HepG2 (cell line): ENCODE measurements around the gene PRCD. TPM values are rescaled to one million over a fixed set of nuclear protein-coding genes. Genes with fewer than 3 reads are reported as not detected.

Source experiments
- ATAC-seq: fragments of 200-7000 bp; cut with Tn5 transposase; 3 replicates; pipeline ENCODE4 v1.9.1; 2020; ENCODE audit warnings: mild to moderate bottlenecking, moderate library complexity
- BruUV-seq: library from RNA; stranded (reverse); fragments of 400-500 nt; replicated peaks from 2 replicates; lab custom pipeline; 2021; lab: Mats Ljungman, UMichigan
- CTCF ChIA-PET: fragments of 300-600 bp; formaldehyde crosslinking; extraction: SDS; loops from one replicate; lab custom pipeline; 2021; ENCODE audit warnings: low total read pairs, inconsistent platforms, low intra/inter-chr PET ratio; lab: Yijun Ruan, JAX
- POLR2A ChIA-PET: fragments of 350-600 bp; sonication (Branson Sonifier 250); formaldehyde crosslinking; loops from one replicate; lab custom pipeline; 2020; ENCODE audit warnings: antibody characterized with exemption, inconsistent platforms; lab: Yijun Ruan, JAX
- DNase-seq: peaks from one replicate; pipeline ENCODE4 v3.0.0-alpha.2; 2015; ENCODE audit warnings: low spot score
- FAIRE-seq: peaks from 3 replicates; lab custom pipeline; 2011; peaks lifted over from hg19 to GRCh38; lab: Jason Lieb, UNC
- H2AFZ ChIP-seq: one replicate; pipeline ENCODE4 v1.6.1; 2011; ENCODE audit warnings: low read length, inconsistent platforms
- H3K27ac ChIP-seq: fragments of 300-600 bp; 3 replicates; pipeline ENCODE4 v1.8.0; 2011; ENCODE audit warnings: mixed run types, mild to moderate bottlenecking, mixed read lengths, low read length, inconsistent platforms; ENCODE audit not compliant: insufficient read depth; ENCODE audit errors: extremely low read length
- H3K27me3 ChIP-seq, 2 experiments: fragments of 200-600 bp in 1 of 2; 2 replicates in 1 of 2; 3 replicates in 1 of 2; pipeline versions ENCODE4 v1.6.0 to v1.8.0; 2011; ENCODE audit warnings: low read length in 2 of 2, mild to moderate bottlenecking in 2 of 2, moderate library complexity in 2 of 2, inconsistent platforms in 1 of 2; ENCODE audit not compliant: insufficient read depth in 2 of 2, control insufficient read depth in 1 of 2
- H3K36me3 ChIP-seq, 2 experiments: fragments of 200-600 bp in 1 of 2; replicated peaks in 1 of 2; 2 replicates in 1 of 2; 3 replicates in 1 of 2; pipeline versions ENCODE4 v1.5.1 to v1.8.0; 2011; ENCODE audit warnings: low read length in 2 of 2, inconsistent platforms in 1 of 2; ENCODE audit not compliant: insufficient read depth in 2 of 2, control insufficient read depth in 1 of 2
- H3K4me1 ChIP-seq: 2 replicates; pipeline ENCODE4 v1.5.1; 2012; ENCODE audit warnings: low read length, inconsistent platforms; ENCODE audit not compliant: insufficient read depth
- H3K4me2 ChIP-seq: 2 replicates; pipeline ENCODE4 v1.6.0; 2011; ENCODE audit warnings: low read depth, low read length, inconsistent platforms
- H3K4me3 ChIP-seq, 3 experiments: fragments of 200-600 bp in 1 of 3; sonication (generic), shearing (Covaris generic) in 1 of 3; replicated peaks in 1 of 3; 2 replicates each; pipeline ENCODE4 v1.5.1; 2011 to 2016; ENCODE audit warnings: low read length in 3 of 3, inconsistent platforms in 2 of 3, low read depth in 2 of 3, mild to moderate bottlenecking in 2 of 3, control low read depth in 1 of 3, mixed read lengths in 1 of 3; ENCODE audit not compliant: insufficient read depth in 1 of 3
- H3K79me2 ChIP-seq: one replicate; pipeline ENCODE4 v1.6.1; 2011; ENCODE audit warnings: low read length, inconsistent platforms; ENCODE audit not compliant: insufficient read depth
- H3K9ac ChIP-seq: 2 replicates; pipeline ENCODE4 v1.6.0; 2011; ENCODE audit warnings: mild to moderate bottlenecking, low read depth, low read length, inconsistent platforms; ENCODE audit not compliant: insufficient read depth
- H3K9me3 ChIP-seq: 2 replicates; pipeline ENCODE4 v1.5.1; 2012; ENCODE audit warnings: mild to moderate bottlenecking, low read length
- H4K20me1 ChIP-seq: 2 replicates; pipeline ENCODE4 v1.6.0; 2011; ENCODE audit warnings: inconsistent platforms, mild to moderate bottlenecking, low read length, moderate library complexity; ENCODE audit not compliant: insufficient read depth
- AHDC1 ChIP-seq: sonication (generic); formaldehyde crosslinking; IDR thresholded peaks from 2 replicates; pipeline ENCODE4 v1.5.1; 2020; ENCODE audit warnings: mild to moderate bottlenecking, missing genetic modification reagents, borderline replicate concordance
- ARID5B ChIP-seq: IDR thresholded peaks from 2 replicates; pipeline ENCODE4 v1.4.0; 2020; ENCODE audit warnings: mild to moderate bottlenecking, missing genetic modification reagents
- BCLAF1 ChIP-seq: fragments of 450-650 bp; IDR thresholded peaks from 2 replicates; pipeline ENCODE4 v1.6.1; 2017; ENCODE audit warnings: mild to moderate bottlenecking
- GLI4 ChIP-seq: sonication (generic); formaldehyde crosslinking; IDR thresholded peaks from 2 replicates; pipeline ENCODE4 v1.5.1; 2020; ENCODE audit warnings: missing genetic modification reagents, mild to moderate bottlenecking, moderate library complexity, borderline replicate concordance
- NKX3-1 ChIP-seq: sonication (generic); formaldehyde crosslinking; IDR thresholded peaks from 2 replicates; pipeline ENCODE4 v1.5.0; 2020; ENCODE audit warnings: missing genetic modification reagents
- RNF2 ChIP-seq: fragments of 450-650 bp; conservative IDR thresholded peaks from 2 replicates; pipeline ENCODE4 v1.6.1; 2016; ENCODE audit warnings: low read depth
- SAFB2 ChIP-seq: sonication (generic); formaldehyde crosslinking; IDR thresholded peaks from 2 replicates; pipeline ENCODE4 v1.5.1; 2020; ENCODE audit warnings: missing genetic modification reagents, low read depth, mild to moderate bottlenecking, borderline replicate concordance
- ZEB1 ChIP-seq: IDR thresholded peaks from 2 replicates; pipeline ENCODE4 v1.6.1; 2012; ENCODE audit warnings: mild to moderate bottlenecking, low read depth, inconsistent platforms; ENCODE audit not compliant: insufficient replicate concordance
- ZNF383 ChIP-seq: sonication (generic); formaldehyde crosslinking; IDR thresholded peaks from 2 replicates; pipeline ENCODE4 v1.4.0; 2020; ENCODE audit warnings: missing genetic modification reagents, mild to moderate bottlenecking, borderline replicate concordance
- ZNF501 ChIP-seq: sonication (generic); formaldehyde crosslinking; IDR thresholded peaks from 2 replicates; pipeline ENCODE4 v1.5.1; 2020; ENCODE audit warnings: mild to moderate bottlenecking, moderate library complexity, missing genetic modification reagents
- ZNF746 ChIP-seq: sonication (generic); formaldehyde crosslinking; IDR thresholded peaks from 2 replicates; pipeline ENCODE4 v1.8.0; 2022; ENCODE audit warnings: mild to moderate bottlenecking, missing genetic modification reagents
- WGBS: methylation state at CpG from one replicate; pipeline ENCODE4 v1.1.6; 2017; ENCODE audit warnings: low lambda C conversion rate; 5-methylcytosine and 5-hydroxymethylcytosine counted together
- in situ Hi-C: cut with HindIII; loops from 2 replicates; pipeline ENCODE4 v1.10.0; 2017; ENCODE audit warnings: low pct_unique_long_range_greater_than_20kb; ENCODE audit not compliant: extremely low pct_ligation_motif_present
- intact Hi-C: fragments of 100-400 bp; cut with micrococcal nuclease; formaldehyde crosslinking; loops from one replicate; pipeline ENCODE4 v1.10.0; 2022; ENCODE audit not compliant: unreplicated experiment
- polyA plus RNA-seq, 8 experiments: library from polyadenylated mRNA; depleted of rRNA in 3 of 8; stranded (reverse) in 7 of 8; unstranded in 1 of 8; fragments of >200 nt; fragmentation: Illumina TruSeq in 4 of 8; extraction: Trizol in 4 of 8; gene quantifications; 2 replicates each; pipeline versions ENCODE4 v1.2.1 to v1.2.3, GENCODE V29; 2011 to 2016; ENCODE audit warnings: low read depth in 4 of 8, missing spikeins in 1 of 8, mixed read lengths in 1 of 8; ENCODE audit not compliant: insufficient read depth in 1 of 8
- total RNA-seq, 5 experiments: library from RNA; depleted of rRNA; stranded (reverse); fragments of >200 nt; fragmentation: Illumina TruSeq; extraction: Trizol; gene quantifications; 2 replicates each; pipeline ENCODE4 v1.2.3, GENCODE V29; 2016; ENCODE audit warnings: low read depth in 1 of 5

Gene PRCD
- total and polyA plus RNA-seq, 2 of the 13 experiments (the other 11 are each of a cell fraction or from before 2014, with no cell fraction given), result 0.51 TPM; not detected in 1

GRCh38 chr17:76499267-76499667 lies 40.6 kb upstream of the PRCD start:
- Histone ChIP-seq H3K9ac (peak overlapping the region; percentile 91), H3K27me3 (no peaks in the 10 kb centered on the region; a peak in 1 of 5 replicates), H3K9me3 (no peaks in the 10 kb centered on the region), H3K4me3 (peak overlapping the region; percentile 90 to 99 (median 96)), H3K27ac (peak overlapping the region; percentile 64), H2AFZ (no peak overlapping the region), H4K20me1 (peaks cover 18% of the 10 kb centered on the region; the same call in 1 of the 2 replicates), H3K36me3 (0 out of 5 replicates have a peak, but pooled peaks cover 0 to 1% of the 10 kb centered on the region in 2 experiments), H3K79me2 (peaks cover 29% of the 10 kb centered on the region), H3K4me1 (peaks cover 61% of the 10 kb centered on the region), H3K4me2 (peak overlapping the region; percentile 93)
- BruUV-seq, result no TSS peak
- ATAC-seq (peak; percentile 17), FAIRE-seq (peak; percentile 46), DNase-seq (peak; percentile 95)
- in situ Hi-C loops, result no loop called here
- 10% methylated on average over 5 of the region's 5 CpGs for WGBS
- CTCF ChIA-PET, result interaction anchor here (1.2 kb wide), 1 partner anchor 33 kb away, joined by 3 read pairs; no protein-coding TSS in a partner anchor
- POLR2A ChIA-PET, result interaction anchor here (0.6 to 8.2 kb wide), 30 partner anchors 9 to 719 kb away, joined by 3 to 252 read pairs (median 9); partner anchors contain the start of genes AANAT, MFSD11, PRPSAP1 and SPHK1
- intact Hi-C loops, result no loop called here
- TF ChIP-seq ARID5B (CRISPR knock-in tag) (peak; percentile 96), ZNF501 (CRISPR knock-in tag) (peak; percentile 60; the same call in 1 of the 2 replicates), ZEB1 (peak; percentile 96), AHDC1 (peak; percentile 87; the same call in 1 of the 2 replicates), BCLAF1 (no peak), ZNF383 (CRISPR knock-in tag) (no peak), SAFB2 (0 out of 2 replicates have a peak, but pooled peaks have one; percentile 57), NKX3-1 (no peak), ZNF746 (peak; percentile 78), RNF2 (0 out of 2 replicates have a peak, but pooled peaks have one; percentile 19), GLI4 (CRISPR knock-in tag) (no peak)
